NCI-H82 treated with DMSO at 0.1 percent for 48 hours (cell line): Measurements from ENCODE around the gene ZNHIT1.
"Not testable (repeated sequence)": the region's sequence is repeated elsewhere in the genome, so short reads cannot be mapped to it uniquely, and the experiment has no call there.

Experiments
- DNase-seq: peaks from one replicate; lab custom pipeline; 2025; ENCODE audit not compliant: unreplicated experiment; lab: John Stamatoyannopoulos, UW

The ZNHIT1 gene

GRCh38 chr7:101186844-101187428 lies 31.0 kb upstream of the ZNHIT1 start:
- no peak for DNase-seq

- DNase-seq = no peak
Measured at GRCh38 chr7:101189109-101189508, 28.9 kb upstream of the ZNHIT1 start.

- no peak for DNase-seq
Measured at GRCh38 chr7:101195884-101196283, 22.1 kb upstream of the ZNHIT1 start.

- no peak for DNase-seq
Measured at GRCh38 chr7:101197991-101198390, 20.0 kb upstream of the ZNHIT1 start.

- no peak for DNase-seq
Measured at GRCh38 chr7:101198476-101198875, 19.5 kb upstream of the ZNHIT1 start.

- DNase-seq = not testable (repeated sequence)
Measured at GRCh38 chr7:101199522-101199921, 18.4 kb upstream of the ZNHIT1 start.

- no peak for DNase-seq
Measured at GRCh38 chr7:101200504-101200861, 17.5 kb upstream of the ZNHIT1 start.

GRCh38 chr7:101200862-101201599 lies 16.9 kb upstream of the ZNHIT1 start, which contains the start of gene MOGAT3:
MOGAT3 (minus strand) TSS chr7:101201036; CDS start chr7:101200854, 182 bp downstream.
- no peak for DNase-seq

GRCh38 chr7:101201695-101202602 lies 16.0 kb upstream of the ZNHIT1 start:
- no peak for DNase-seq

- no peak for DNase-seq
Measured at GRCh38 chr7:101202603-101202918, 15.4 kb upstream of the ZNHIT1 start.

- not testable (repeated sequence) for DNase-seq
Measured at GRCh38 chr7:101203740-101204738, 13.9 kb upstream of the ZNHIT1 start.

GRCh38 chr7:101205901-101206664 lies 11.9 kb upstream of the ZNHIT1 start:
- no peak for DNase-seq

- DNase-seq = no peak
Measured at GRCh38 chr7:101206665-101207042, 11.3 kb upstream of the ZNHIT1 start.

GRCh38 chr7:101207459-101207858 lies 10.5 kb upstream of the ZNHIT1 start:
- DNase-seq = no peak

- DNase-seq = no peak
Measured at GRCh38 chr7:101208794-101209193, 9.2 kb upstream of the ZNHIT1 start.

GRCh38 chr7:101210143-101210542 lies 7.8 kb upstream of the ZNHIT1 start:
- DNase-seq = no peak

GRCh38 chr7:101211501-101211900 lies 6.5 kb upstream of the ZNHIT1 start:
- no peak for DNase-seq

GRCh38 chr7:101212014-101212413 lies 6.0 kb upstream of the ZNHIT1 start:
- DNase-seq = no peak

- DNase-seq = no peak
Measured at GRCh38 chr7:101216001-101216859, 1.7 kb upstream of the ZNHIT1 start.
